Gastroesophageal sphincter (tissue), 4 donors: ENCODE results near the gene ANTXR2. TPM values are rescaled to one million over a fixed set of nuclear protein-coding genes. Genes with fewer than 3 reads are reported as not detected.
A peak's percentile ranks its signal among the peaks of the same experiment; 100 is the strongest.

Experiments used
- ATAC-seq: fragments of 150-250 bp; one replicate; pipeline ENCODE4 v1.9.1; 2016; ENCODE audit warnings: mild to moderate bottlenecking, moderate library complexity
- H3K27ac ChIP-seq, 4 donors: fragments of 200-600 bp; sonication (generic) in 3 of 4; 1 replicate in 3 of 4; 2 replicates in 1 of 4; pipeline ENCODE4 v1.5.1; 2016 to 2019
- H3K27me3 ChIP-seq: fragments of 200-600 bp; sonication (generic); one replicate; pipeline ENCODE4 v1.5.1; 2019
- H3K36me3 ChIP-seq, 2 donors: fragments of 200-600 bp; sonication (generic); one replicate each; pipeline ENCODE4 v1.5.1; 2019; ENCODE audit warnings: control low read depth in 1 of 2
- H3K4me1 ChIP-seq, 3 donors: fragments of 200-600 bp; sonication (generic); 1 replicate in 2 of 3; 2 replicates in 1 of 3; pipeline ENCODE4 v1.5.1; 2016 to 2019; ENCODE audit warnings: control low read depth in 2 of 3
- H3K4me3 ChIP-seq, 2 donors: fragments of 200-600 bp; sonication (generic); one replicate each; pipeline ENCODE4 v1.5.1; 2019; ENCODE audit warnings: mild to moderate bottlenecking in 1 of 2, moderate library complexity in 1 of 2
- H3K9me3 ChIP-seq, 3 donors: fragments of 200-600 bp; sonication (generic); one replicate each; pipeline ENCODE4 v1.5.1; 2017 to 2019; ENCODE audit warnings: control low read depth in 2 of 3
- CTCF ChIP-seq, 4 experiments: fragments of 200-600 bp in 2 of 4; fragments of 450-650 bp in 2 of 4; sonication (generic) in 1 of 4; IDR thresholded peaks; one replicate each; pipeline ENCODE4 v1.5.1; 2017 to 2019; ENCODE audit warnings: antibody characterized with exemption in 4 of 4, mild to moderate bottlenecking in 2 of 4, moderate library complexity in 2 of 4
- EP300 ChIP-seq: sonication (generic); formaldehyde crosslinking; IDR thresholded peaks from one replicate; pipeline ENCODE4 v1.6.1; 2017; ENCODE audit warnings: antibody characterized with exemption, mild to moderate bottlenecking
- POLR2A ChIP-seq, 2 donors: fragments of 450-650 bp; IDR thresholded peaks; one replicate each; pipeline ENCODE4 v1.6.1; 2017; ENCODE audit warnings: antibody characterized with exemption in 2 of 2, mild to moderate bottlenecking in 2 of 2, moderate library complexity in 1 of 2
- POLR2AphosphoS5 ChIP-seq: sonication (generic); formaldehyde crosslinking; IDR thresholded peaks from one replicate; pipeline ENCODE4 v1.6.1; 2017; ENCODE audit warnings: antibody characterized with exemption
- WGBS, 2 donors: methylation state at CpG; one replicate each; pipeline ENCODE4 v1.1.5; 2018; ENCODE audit warnings: low coverage in 1 of 2; 5-methylcytosine and 5-hydroxymethylcytosine counted together
- total RNA-seq, 4 donors: library from RNA; depleted of rRNA; stranded (reverse); fragments of >200 nt; gene quantifications; one replicate each; pipeline ENCODE4 v1.1.0, GENCODE V29; 2016

The ANTXR2 gene
- total RNA-seq, 4 donors from 2014 or later = 440 to 611 (median 501) TPM

GRCh38 chr4:80074069-80074468 lies 1.0 kb upstream of the ANTXR2 start:
- peak overlapping the region in 3 of 4 donors; percentile 89 to 98 (median 95) for H3K27ac ChIP-seq
- H3K9me3 ChIP-seq = no peaks in the 10 kb centered on the region
- ATAC-seq = no peak
- no peaks in the 10 kb centered on the region for H3K27me3 ChIP-seq
- peaks cover 0 to 3% of the 10 kb centered on the region in 2 donors for H3K36me3 ChIP-seq
- H3K4me3 ChIP-seq = no peak overlapping the region
- no peak for TF ChIP-seq CTCF (IDR thresholded peaks at IDR 0.05)
- TF ChIP-seq POLR2A (IDR thresholded peaks at IDR 0.05) = no peak
- no peak for TF ChIP-seq EP300
- no peak for TF ChIP-seq POLR2AphosphoS5
- H3K4me1 ChIP-seq = peaks cover 0 to 50% (median 5%) of the 10 kb centered on the region in 3 donors

GRCh38 chr4:80073473-80074008 lies 512 bp upstream of the ANTXR2 start:
- Histone ChIP-seq H3K27ac (peak overlapping the region; percentile 70 to 98 (median 92)), H3K4me1 (peaks cover 2 to 55% (median 5%) of the 10 kb centered on the region in 3 donors), H3K9me3 (no peaks in the 10 kb centered on the region), H3K4me3 (peak overlapping the region; percentile 66 to 77), H3K36me3 (peaks cover 0 to 9% of the 10 kb centered on the region in 2 donors), H3K27me3 (no peaks in the 10 kb centered on the region)
- TF ChIP-seq CTCF (IDR thresholded peaks at IDR 0.05) (no peak), POLR2AphosphoS5 (no peak), POLR2A (IDR thresholded peaks at IDR 0.05) (no peak), EP300 (no peak)
- no peak for ATAC-seq
- WGBS, 2 donors = 11 to 28% methylated on average over 2 to 4 of the region's 4 CpGs

GRCh38 chr4:80072228-80072743 lies 743 bp downstream of the ANTXR2 start:
- no peaks in the 10 kb centered on the region for H3K27me3 ChIP-seq
- peak; percentile 1 for ATAC-seq
- TF ChIP-seq POLR2AphosphoS5 (no peak), POLR2A (IDR thresholded peaks at IDR 0.05) (no peak), EP300 (no peak), CTCF (IDR thresholded peaks at IDR 0.05) (no peak)
- H3K4me1 ChIP-seq = peaks cover 5 to 68% (median 5%) of the 10 kb centered on the region in 3 donors
- peak overlapping the region; percentile 66 to 77 for H3K4me3 ChIP-seq
- peaks cover 0 to 21% of the 10 kb centered on the region in 2 donors for H3K36me3 ChIP-seq
- peak overlapping the region; percentile 70 to 98 (median 92) for H3K27ac ChIP-seq
- no CpG with 5 or more reads among the region's 37 CpGs for WGBS, 2 donors
- no peaks in the 10 kb centered on the region for H3K9me3 ChIP-seq

GRCh38 chr4:80071604-80072227 lies 1.3 kb downstream of the ANTXR2 start:
- ATAC-seq = no peak
- H3K9me3 ChIP-seq = no peaks in the 10 kb centered on the region
- H3K4me1 ChIP-seq = peaks cover 5 to 71% (median 5%) of the 10 kb centered on the region in 3 donors
- H3K27ac ChIP-seq = peak overlapping the region; percentile 70 to 98 (median 92)
- WGBS, 2 donors = 5 to 7% methylated on average over 7 to 10 of the region's 15 CpGs
- H3K27me3 ChIP-seq = no peaks in the 10 kb centered on the region
- H3K36me3 ChIP-seq = peaks cover 0 to 27% of the 10 kb centered on the region in 2 donors
- H3K4me3 ChIP-seq = peak overlapping the region; percentile 66 to 77
- TF ChIP-seq EP300 = no peak
- TF ChIP-seq CTCF (IDR thresholded peaks at IDR 0.05) = no peak
- no peak for TF ChIP-seq POLR2AphosphoS5
- no peak for TF ChIP-seq POLR2A (IDR thresholded peaks at IDR 0.05)
